ENCODE measurements around the gene NHLRC3.
"Not testable (repeated sequence)": the region's sequence is repeated elsewhere in the genome, so short reads cannot be mapped to it uniquely, and the experiment has no call there.

Gene NHLRC3

DNA sequence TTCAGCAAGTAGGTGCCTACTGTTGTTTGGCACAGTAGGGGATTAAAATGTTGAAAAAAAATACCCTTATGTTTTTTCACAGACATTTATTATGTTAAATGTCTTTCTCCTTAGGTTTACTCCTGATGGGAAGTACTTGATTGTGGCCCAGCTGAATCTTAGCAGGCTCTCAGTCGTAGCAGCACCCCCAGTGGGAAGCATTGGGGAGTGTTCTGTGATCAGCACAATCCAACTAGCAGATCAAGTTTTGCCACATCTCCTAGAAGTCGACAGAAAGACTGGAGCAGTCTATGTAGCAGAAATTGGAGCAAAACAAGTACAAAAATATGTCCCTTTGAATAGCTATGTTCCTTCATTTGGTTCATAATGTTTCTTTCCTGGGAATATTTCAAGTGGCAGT is 9.3 kb downstream of the NHLRC3 start:
- no peak for DNase-seq

DNA sequence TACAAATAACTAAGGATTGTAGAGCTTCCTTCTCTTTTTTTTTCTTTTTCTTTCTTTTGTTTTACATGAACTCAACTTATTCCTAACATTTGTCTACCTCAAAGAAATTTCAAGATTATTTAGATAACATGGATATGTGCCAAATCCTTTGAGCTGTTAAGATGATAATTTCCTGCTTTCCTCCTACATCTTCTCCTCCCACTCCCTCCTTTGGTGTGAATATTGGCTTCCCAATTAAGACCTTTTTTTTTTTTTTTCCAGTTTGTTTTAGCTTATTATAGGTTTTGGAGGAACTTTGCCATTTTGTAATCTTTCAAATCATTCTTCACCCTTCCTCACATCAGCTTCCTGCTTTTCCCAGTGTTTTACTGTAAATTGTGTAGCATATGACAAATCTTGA is 10.6 kb downstream of the NHLRC3 start:
- no peak for DNase-seq

DNA sequence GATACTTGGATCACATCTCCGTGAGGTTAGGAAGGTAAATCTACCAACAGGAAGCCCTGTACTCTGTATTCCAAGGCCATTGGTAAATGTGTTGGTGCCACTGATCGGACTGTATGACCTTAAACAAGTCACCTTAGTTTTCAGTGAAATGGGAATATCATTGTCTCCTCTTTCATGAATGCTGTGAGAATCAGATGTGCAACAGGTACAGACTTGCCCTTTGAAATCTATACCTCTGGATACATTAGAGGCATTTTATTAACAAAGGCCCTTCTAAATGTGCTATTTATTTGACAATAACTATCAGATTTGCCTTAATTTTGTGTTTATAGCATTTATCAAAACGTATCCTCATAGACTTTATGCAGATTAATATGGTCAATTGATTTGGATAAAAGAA is 11.0 kb downstream of the NHLRC3 start:
- no peak for DNase-seq

DNA sequence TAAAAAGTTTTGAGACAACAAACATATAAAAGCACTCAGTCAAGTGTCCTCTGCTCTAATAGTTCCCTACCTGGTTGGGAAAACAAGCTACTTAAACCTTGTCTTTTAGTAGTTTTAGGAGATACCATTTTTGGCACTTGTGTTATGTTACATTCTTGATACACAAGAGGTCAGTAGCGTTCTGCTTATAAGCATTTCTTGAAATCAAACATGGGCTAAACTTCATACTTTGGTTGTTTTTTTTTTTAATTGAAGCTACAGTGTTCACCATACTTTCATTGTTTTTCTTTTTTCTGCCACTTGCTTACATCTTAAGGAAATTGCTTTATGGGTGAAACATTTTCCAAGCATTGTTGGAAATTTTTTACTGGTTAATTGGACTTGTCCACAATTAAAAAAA is 12.9 kb downstream of the NHLRC3 start:
- DNase-seq, result no peak

DNA sequence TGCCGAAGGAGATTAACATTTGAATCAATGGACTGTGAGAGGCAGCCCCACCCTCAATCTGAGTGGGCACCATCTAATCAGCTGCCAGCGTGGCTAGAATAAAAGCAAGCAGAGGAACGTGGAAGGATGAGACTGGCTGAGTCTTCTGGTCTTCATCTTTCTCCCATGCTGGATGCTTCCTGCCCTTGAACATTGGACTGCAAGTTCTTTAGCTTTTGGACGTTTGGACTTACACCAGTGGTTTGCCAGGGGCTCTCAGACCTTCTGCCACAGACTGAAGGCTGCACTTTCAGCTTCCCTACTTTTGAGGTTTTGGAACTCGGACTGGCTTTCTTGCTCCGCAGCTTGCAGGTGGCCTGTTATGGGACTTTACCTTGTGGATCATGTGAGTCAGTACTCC is 14.7 kb downstream of the NHLRC3 start:
- DNase-seq, result no peak

DNA sequence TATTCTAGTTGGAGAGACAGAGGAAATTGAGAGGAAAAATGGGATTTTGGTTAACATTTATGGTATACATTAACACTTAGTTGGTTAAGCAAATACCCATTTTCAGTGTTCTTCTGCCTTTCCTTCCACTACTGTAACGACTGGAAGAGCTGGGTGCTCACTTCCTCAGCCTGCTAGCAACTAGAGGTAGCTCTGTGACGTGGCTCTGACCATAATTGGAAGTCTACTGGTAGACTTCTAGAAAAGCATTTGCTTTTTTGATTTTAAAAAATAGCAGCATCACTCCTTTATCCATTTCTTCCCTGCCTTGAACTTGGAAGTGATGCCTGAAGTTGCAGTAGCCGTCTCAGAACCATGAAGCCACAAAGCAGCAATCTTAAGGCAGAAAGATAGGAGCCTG is 15.9 kb downstream of the NHLRC3 start:
- DNase-seq, result no peak

DNA sequence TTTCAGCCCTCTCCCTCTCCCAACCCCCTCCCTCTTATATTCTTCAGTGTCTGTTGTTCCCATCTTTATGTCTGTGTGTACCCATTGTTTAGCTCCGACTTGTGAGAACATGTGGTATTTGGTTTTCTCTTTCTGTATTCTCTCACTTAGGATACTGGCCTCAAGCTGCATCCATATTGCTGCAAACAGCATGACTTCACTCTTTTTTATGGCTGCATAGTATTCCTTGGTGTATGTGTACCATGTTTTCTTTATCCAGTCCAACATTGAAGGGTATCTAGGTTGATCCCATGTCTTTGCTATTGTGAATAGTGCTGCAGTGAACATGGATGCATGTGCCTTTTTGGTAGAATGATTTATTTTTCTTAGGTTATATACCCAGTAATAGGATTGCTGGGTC is 17.8 kb downstream of the NHLRC3 start:
- DNase-seq, result no peak

DNA sequence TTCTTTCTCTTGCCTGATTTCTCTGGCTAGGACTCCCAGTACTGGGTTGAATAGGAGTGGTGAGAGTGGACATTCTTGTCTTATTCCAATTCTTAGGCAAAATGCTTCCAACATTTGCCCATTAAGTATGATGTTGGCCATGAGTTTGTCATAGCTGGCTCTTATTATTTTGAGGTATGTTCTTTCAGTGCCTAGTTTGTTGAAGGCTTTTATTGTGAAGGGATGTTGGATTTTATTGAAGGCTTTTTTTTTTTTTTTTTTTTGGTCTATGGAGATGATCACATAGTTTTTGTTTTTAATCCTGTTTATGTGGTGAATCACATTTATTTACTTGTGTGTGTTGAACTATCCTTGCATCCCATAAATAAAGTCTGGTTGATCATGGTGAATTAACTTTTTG is 19.8 kb downstream of the NHLRC3 start:
- DNase-seq, result no peak

DNA sequence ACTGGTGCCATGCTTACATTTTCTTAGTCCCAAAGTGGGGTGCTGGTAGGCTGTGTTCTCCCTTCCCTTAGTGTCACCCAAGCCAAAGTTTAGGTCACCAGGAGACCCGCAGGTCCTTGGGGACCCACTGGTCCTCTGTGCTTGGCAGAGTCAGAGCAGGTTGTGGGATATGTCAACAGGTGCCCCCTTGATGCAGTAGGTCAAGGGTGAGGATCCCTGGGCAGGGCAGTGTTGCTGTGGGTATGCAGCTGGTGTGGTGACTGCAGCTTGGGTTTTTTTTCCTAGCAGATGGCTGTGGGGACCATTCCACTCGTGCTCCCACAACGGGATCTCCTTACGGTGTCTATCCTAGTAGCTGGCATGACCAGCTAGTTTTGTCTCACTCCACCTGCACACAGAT is 23.7 kb downstream of the NHLRC3 start:
- DNase-seq, result no peak

DNA sequence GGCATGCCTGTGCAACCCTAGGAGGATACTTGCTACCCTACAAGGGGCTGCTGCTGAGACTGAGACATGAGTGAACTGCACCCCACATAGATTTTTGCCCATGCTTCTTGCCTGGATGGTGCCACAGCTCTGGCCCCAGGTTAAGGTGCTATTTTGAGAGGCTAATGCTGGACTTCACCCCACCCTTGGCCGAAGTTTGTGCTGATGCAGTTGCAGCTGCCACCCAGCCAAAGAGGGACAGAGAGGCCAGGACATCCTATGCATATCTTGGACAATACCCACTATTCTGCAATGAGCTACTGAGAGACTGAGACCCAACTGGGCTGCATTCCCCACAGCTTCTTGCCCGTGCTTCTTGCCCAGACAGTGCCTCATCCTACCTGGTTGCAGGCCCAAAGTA is 34.6 kb downstream of the NHLRC3 start:
- DNase-seq, result no peak

DNA sequence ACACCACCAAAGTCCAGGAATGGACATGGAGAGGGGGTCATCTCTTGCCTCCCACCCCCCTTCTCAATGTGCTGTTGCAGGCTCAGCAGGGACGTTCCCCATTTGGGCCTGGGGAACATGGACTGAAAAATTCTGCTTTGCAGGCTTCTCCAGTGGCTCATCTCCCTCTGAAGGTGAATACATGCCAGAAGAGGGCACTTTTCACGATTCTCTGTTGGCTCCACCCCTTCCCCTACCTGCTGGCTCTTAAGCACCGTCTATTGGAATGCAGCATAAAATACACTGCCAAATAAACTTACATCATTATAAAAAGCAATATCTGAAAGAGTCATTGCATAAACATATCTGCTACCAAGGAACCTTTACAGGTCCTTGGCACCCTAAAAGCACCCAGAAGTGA is 35.7 kb downstream of the NHLRC3 start:
- DNase-seq, result no peak

DNA sequence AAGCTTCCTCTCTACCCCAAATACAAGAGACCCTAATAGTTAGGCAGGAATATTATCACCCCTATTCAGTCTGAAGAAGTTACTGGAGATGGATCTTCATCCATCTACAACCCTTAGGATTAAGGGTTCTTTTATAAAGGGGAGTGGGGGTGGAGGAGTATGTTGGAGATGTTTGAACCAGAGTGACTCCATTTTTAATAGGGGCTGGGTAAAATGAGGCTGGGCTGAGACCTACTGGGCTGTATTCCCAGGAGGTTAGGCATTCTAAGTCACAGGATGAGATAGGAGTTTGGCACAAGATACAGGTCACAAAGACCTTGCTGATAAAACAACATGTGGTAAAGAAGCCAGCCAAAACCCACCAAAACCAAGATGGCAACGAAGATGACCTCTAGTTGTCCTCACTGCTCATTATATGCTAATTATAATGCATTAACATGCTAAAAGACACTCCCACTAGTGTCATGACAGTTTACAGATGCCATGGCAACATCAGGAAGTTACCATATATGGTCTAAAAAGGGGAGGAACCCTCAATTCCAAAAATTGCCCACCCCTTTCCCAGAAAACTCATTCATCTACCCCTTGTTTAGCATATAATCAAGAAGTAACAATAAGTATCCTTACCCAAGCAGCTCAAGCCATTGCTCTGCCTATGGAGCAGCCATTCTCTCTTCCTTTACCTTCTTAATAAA is 48.1 kb downstream of the NHLRC3 start:
- DNase-seq, result not testable (repeated sequence)

DNA sequence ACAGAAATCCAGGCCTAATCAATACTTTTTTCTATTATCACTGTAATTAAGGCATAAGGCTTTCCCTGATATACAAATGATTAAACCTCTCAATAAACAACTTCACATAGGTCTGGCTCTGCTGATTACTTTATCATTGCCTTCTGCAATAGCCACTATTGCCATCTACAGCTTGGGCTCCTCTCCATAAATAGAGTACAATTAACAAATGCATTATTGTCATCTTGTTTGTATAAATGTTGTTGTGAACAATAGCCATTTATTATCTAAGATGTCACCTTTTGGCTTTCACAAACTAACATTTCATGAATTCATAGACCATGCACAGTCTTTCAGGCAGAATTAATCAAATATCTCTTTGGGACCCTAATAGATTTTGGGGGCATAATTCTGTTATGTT is 53.3 kb downstream of the NHLRC3 start:
- no peak for DNase-seq

DNA sequence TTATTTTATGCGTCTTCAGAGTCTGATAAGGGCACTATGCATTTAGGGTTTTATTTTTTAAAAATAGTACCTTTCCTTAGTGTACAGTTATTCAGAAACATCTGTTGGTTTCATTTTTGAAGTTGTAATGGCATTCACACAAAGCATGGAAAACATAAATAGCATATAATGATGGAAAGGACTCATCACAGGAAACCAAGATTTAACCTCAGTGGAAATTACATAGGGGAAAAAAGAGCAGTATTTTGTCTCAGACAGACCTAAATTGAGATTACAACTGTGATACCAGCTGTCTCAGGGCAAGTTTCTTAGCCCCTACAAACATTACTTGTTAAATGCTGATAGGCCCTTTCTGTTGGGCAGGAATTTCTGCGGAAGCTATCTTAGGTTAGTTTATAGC is 57.2 kb downstream of the NHLRC3 start:
- DNase-seq, result peak; percentile 4

DNA sequence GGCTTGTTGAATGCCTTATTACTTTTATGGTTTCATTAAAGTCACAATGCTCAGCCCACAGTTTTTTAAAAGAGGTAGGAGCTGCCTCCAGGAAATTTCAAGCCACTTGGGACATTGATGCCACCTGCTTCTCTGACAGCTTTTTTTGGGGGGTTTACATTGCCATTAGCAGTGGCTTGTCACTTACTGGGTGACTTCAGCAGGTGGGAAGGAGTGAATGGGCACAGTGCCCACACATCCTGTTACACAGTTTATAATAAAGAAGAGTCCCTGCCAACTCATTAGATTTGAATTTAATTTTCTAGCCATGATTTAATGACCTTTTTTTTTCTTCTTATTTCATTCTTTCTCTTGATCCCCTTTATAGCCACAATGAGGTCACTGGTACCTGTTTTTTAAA is 61.0 kb downstream of the NHLRC3 start:
- DNase-seq, result no peak
